HFF-Myc (cell line): Measurements from ENCODE around the gene SYT8.

Source experiments
- DNase-seq: peaks from one replicate; pipeline ENCODE4 v3.0.0-alpha.2; 2011; ENCODE audit warnings: low read depth; ENCODE audit errors: extremely low read depth
- H3K4me3 ChIP-seq: replicated peaks from 2 replicates; pipeline ENCODE4 v1.5.1; 2011; ENCODE audit warnings: low read depth, mild to moderate bottlenecking, control low read depth, low read length
- TF ChIP-seq, protein P1 (sequence below): IDR thresholded peaks from 2 replicates; pipeline ENCODE4 v1.5.1; 2012; ENCODE audit warnings: mild to moderate bottlenecking, low read depth, low read length, control low read depth; ENCODE audit errors: missing control alignments

The SYT8 gene

DNA sequence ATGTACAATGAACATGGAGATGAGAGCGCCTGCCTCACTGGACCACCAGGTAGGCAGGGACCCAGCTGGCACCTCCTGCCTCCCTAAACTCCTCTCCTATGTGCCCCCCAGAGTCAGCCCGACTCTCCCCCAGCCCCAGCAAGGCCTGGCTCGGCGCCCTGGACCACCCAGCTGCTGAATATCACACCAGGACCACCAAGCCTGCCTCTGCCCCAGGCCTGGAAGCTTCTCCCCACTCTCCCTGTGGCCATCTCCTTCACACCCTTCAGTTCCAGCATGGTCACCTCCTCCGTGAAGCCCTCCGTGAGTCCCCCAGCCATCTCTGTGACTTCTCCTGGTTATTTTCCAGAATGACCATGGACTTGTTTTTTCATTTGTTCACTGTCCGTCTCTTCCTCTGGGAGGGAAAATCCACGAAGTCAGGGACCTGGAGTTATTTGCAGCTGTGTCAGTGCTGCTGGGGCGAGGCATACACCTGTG, 11.7 kb downstream of the SYT8 start:
- no peak overlapping the region for H3K4me3 ChIP-seq
- TF ChIP-seq, protein P1, sequence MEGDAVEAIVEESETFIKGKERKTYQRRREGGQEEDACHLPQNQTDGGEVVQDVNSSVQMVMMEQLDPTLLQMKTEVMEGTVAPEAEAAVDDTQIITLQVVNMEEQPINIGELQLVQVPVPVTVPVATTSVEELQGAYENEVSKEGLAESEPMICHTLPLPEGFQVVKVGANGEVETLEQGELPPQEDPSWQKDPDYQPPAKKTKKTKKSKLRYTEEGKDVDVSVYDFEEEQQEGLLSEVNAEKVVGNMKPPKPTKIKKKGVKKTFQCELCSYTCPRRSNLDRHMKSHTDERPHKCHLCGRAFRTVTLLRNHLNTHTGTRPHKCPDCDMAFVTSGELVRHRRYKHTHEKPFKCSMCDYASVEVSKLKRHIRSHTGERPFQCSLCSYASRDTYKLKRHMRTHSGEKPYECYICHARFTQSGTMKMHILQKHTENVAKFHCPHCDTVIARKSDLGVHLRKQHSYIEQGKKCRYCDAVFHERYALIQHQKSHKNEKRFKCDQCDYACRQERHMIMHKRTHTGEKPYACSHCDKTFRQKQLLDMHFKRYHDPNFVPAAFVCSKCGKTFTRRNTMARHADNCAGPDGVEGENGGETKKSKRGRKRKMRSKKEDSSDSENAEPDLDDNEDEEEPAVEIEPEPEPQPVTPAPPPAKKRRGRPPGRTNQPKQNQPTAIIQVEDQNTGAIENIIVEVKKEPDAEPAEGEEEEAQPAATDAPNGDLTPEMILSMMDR, result no peak
- no peak for DNase-seq

DNA sequence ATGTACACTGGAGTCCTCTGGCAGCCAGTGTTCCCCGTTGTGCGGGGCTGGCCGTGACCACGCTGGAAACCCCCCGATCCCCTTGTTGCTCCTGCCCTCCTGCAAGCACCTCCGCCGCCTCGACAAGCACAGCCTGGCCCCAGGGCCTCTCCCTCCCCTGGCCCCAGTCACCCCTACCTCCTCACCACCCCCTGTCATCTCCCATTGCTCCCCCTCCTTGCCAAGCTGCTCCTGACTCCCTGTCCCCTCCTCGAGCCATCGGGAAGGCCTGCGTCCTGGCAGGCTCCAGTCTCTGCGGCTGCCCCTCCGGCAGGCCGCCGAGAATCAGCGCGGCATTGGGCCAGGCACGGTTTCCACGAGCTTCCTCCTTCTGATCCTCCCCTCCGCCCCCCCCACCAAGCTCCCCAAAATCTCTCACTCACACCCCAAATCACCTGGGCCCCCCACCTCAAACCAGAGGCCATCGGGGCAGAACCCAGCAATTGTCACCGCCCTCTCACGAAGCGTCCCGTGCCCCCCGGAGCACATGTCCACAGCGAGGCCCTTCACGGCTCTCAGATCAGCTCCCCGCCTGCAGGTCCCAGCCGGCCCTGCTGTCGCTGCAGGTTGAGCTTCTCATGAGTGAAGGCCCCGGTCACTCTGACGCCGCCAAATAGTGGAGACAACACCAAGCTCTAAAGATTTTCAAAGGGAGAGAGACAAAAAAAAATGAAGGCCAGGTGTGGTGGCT, 12.4 kb downstream of the SYT8 start:
- no peak overlapping the region for H3K4me3 ChIP-seq
- TF ChIP-seq, protein P1, result no peak
- DNase-seq, result no peak

- no peak for DNase-seq
- TF ChIP-seq, protein P1, result no peak
- no peak overlapping the region for H3K4me3 ChIP-seq
Observed at GRCh38 chr11:1847926-1848639, 13.3 kb downstream of the SYT8 start.

DNA sequence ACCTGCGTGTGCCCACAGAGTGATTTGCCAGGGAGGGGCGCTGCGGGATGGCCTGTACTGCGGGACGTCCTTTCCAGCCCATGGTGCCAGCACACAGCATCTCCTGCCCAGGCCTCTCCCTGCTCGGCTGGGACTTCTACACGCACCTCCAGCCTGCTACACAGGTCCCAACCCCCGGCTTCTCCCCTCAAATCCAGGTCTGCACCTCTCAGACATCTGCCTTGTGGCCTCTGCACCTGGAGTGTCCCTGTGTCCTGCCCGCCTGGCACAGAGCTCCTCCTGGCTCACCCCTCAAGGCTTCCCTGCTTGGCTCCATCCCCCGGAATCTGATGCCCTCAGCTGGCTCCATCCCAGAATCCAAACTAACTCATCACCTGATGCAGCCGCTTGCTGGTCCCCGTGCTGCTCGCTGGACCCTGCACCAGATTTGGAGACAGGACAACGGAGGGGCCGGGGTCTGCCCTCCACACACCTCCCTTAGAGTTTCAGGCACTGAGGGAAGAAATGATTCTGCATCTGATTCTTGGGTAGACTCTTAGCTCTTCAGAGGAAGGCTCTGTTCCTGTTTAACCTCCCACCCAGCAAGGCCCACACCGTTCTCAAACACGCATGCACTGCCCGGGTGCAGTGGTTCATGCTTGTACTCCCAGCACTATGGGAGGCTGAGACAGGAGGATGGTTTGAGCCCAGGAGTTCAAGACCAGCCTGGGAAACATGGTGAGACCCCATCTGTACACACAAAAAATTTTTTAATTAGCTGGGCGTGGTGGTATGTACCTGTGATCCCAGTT, 14.0 kb downstream of the SYT8 start:
- no peak for DNase-seq
- TF ChIP-seq, protein P1, result no peak
- H3K4me3 ChIP-seq, result no peak overlapping the region

DNA sequence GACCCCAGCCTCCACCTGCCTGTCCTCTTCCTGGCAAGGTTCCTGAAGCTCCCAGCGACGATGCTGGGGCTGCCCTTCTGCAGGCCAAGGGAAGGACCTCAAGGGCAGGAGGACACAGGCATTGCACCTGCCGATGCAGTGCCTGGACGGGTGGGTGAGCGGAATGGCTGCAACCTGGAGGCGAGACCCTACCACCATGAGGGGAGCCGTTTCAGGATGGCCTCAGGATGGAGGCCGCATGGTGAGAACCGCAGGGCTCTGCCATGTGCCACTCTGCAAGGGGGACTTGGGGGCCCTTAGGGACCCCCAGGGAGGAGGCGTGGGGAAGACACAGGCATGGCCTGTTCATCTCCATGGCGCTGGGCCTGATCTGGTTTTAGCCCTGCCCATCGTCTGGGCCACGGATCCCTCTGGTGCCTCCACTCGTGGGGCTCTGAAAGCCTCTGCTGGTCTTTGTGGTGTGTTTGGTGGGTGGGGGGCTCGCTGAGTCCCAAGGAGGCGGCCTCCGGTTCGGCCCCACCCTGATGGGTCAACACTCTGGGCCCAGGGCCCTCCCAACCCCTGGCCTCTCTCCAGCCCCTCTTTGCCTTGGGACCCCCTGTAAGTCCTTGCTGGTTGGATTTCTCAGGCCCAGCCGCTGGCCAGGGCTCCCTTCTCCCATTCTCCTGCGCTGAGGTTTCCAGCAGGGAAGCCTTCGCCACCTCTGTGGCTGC, 16.8 kb downstream of the SYT8 start:
- DNase-seq, result no peak
- H3K4me3 ChIP-seq, result no peak overlapping the region
- TF ChIP-seq, protein P1, result no peak

GRCh38 chr11:1852271-1852876, 17.6 kb downstream of the SYT8 start:
- TF ChIP-seq, protein P1, result no peak
- no peak for DNase-seq
- H3K4me3 ChIP-seq, result no peak overlapping the region
